ENCODE data around the gene FITM1.

Gene FITM1

GRCh38 chr14:24159777-24160498, 29.5 kb downstream of the FITM1 start:
- no peak overlapping the region for H3K4me3 ChIP-seq (replicated peaks; ENCODE audit: low read depth, low read length)
- DNase-seq (ENCODE audit: extremely low read depth, low read depth), result no peak
- TF ChIP-seq CTCF (IDR thresholded peaks at IDR 0.05; ENCODE audit: low read depth, low read length, missing control alignments), result no peak

- no peak for DNase-seq (ENCODE audit: extremely low read depth, low read depth)
- no peak overlapping the region for H3K4me3 ChIP-seq (replicated peaks; ENCODE audit: low read depth, low read length)
- no peak for TF ChIP-seq CTCF (IDR thresholded peaks at IDR 0.05; ENCODE audit: low read depth, low read length, missing control alignments)
Measured at GRCh38 chr14:24160499-24160849, 30.0 kb downstream of the FITM1 start.

- peak within 1 kb of the TSS; percentile 51 for H3K4me3 ChIP-seq (replicated peaks; ENCODE audit: low read depth, low read length)
- TF ChIP-seq CTCF (IDR thresholded peaks at IDR 0.05; ENCODE audit: low read depth, low read length, missing control alignments), result peak; percentile 94
- peak; percentile 94 for DNase-seq (ENCODE audit: extremely low read depth, low read depth)
Measured at GRCh38 chr14:24160850-24161804, 30.7 kb downstream of the FITM1 start, which contains the start of gene IRF9. Gene IRF9 (plus strand): TSS chr14:24161265. CDS start chr14:24162145, 880 bp downstream.

GRCh38 chr14:24162093-24162492, 31.6 kb downstream of the FITM1 start:
- no peak for DNase-seq (ENCODE audit: extremely low read depth, low read depth)
- TF ChIP-seq CTCF (IDR thresholded peaks at IDR 0.05; ENCODE audit: low read depth, low read length, missing control alignments), result no peak
- H3K4me3 ChIP-seq (replicated peaks; ENCODE audit: low read depth, low read length), result peak overlapping the region; percentile 51

- no peak overlapping the region for H3K4me3 ChIP-seq (replicated peaks; ENCODE audit: low read depth, low read length)
- no peak for DNase-seq (ENCODE audit: extremely low read depth, low read depth)
- no peak for TF ChIP-seq CTCF (IDR thresholded peaks at IDR 0.05; ENCODE audit: low read depth, low read length, missing control alignments)
Measured at GRCh38 chr14:24164518-24164991, 34.1 kb downstream of the FITM1 start.

GRCh38 chr14:24165785-24166184, 35.3 kb downstream of the FITM1 start:
- no peak for DNase-seq (ENCODE audit: extremely low read depth, low read depth)
- H3K4me3 ChIP-seq (replicated peaks; ENCODE audit: low read depth, low read length), result no peak overlapping the region
- TF ChIP-seq CTCF (IDR thresholded peaks at IDR 0.05; ENCODE audit: low read depth, low read length, missing control alignments), result no peak

Measured in HFF-Myc (cell line).